Heart left ventricle (tissue), 16 donors: ENCODE data around the gene HS1BP3. TPM values are rescaled to one million over a fixed set of nuclear protein-coding genes. Genes with fewer than 3 reads are reported as not detected.

Source experiments
- ATAC-seq, 4 donors: fragments of 200-7000 bp; cut with Tn5 transposase; one replicate each; pipeline ENCODE4 v1.9.1; 2020 to 2022; ENCODE audit warnings: moderate library complexity in 4 of 4, mild to moderate bottlenecking in 3 of 4, moderate number of reproducible peaks in 1 of 4
- DNase-seq, 5 donors: peaks; one replicate each; pipeline ENCODE4 v3.0.0-alpha.2; 2020
- H3K27ac ChIP-seq, 12 donors: fragments of 200-600 bp; sonication (generic) in 4 of 12; one replicate each; pipeline versions ENCODE4 v1.5.0 to v1.8.0; 2016 to 2022; ENCODE audit warnings: mild to moderate bottlenecking in 2 of 12
- H3K27me3 ChIP-seq, 9 donors: fragments of 200-600 bp; sonication (generic) in 2 of 9; one replicate each; pipeline versions ENCODE4 v1.5.1 to v1.8.0; 2016 to 2022; ENCODE audit warnings: mild to moderate bottlenecking in 3 of 9
- H3K36me3 ChIP-seq, 9 donors: fragments of 200-600 bp; sonication (generic) in 2 of 9; one replicate each; pipeline versions ENCODE4 v1.5.0 to v1.8.0; 2018 to 2022; ENCODE audit warnings: mild to moderate bottlenecking in 2 of 9
- H3K4me1 ChIP-seq, 12 donors: fragments of 200-600 bp; sonication (generic) in 4 of 12; one replicate each; pipeline versions ENCODE4 v1.5.0 to v1.8.0; 2016 to 2022; ENCODE audit warnings: mild to moderate bottlenecking in 3 of 12
- H3K4me3 ChIP-seq, 12 donors: fragments of 200-600 bp; sonication (generic) in 4 of 12; one replicate each; pipeline versions ENCODE4 v1.5.0 to v1.8.0; 2017 to 2022; ENCODE audit warnings: mild to moderate bottlenecking in 9 of 12, moderate library complexity in 4 of 12
- H3K9me3 ChIP-seq, 12 donors: fragments of 200-600 bp; sonication (generic) in 4 of 12; one replicate each; pipeline versions ENCODE4 v1.5.0 to v1.8.0; 2016 to 2022; ENCODE audit warnings: mild to moderate bottlenecking in 1 of 12
- CTCF ChIP-seq, 12 donors: fragments of 200-600 bp; sonication (generic) in 4 of 12; IDR thresholded peaks; one replicate each; pipeline versions ENCODE4 v1.5.0 to v1.8.0; 2018 to 2022; ENCODE audit warnings: antibody characterized with exemption in 12 of 12, mild to moderate bottlenecking in 5 of 12
- POLR2A ChIP-seq, 2 donors: fragments of 450-650 bp; IDR thresholded peaks; one replicate each; pipeline ENCODE4 v1.6.1; 2017; ENCODE audit warnings: antibody characterized with exemption in 2 of 2, mild to moderate bottlenecking in 2 of 2, moderate library complexity in 2 of 2
- WGBS, 4 donors: extraction: QIAGEN DNeasy Blood & Tissue Kit in 2 of 4; methylation state at CpG; one replicate each; pipeline versions ENCODE4 v1.1.5 to v1.1.7; 2013 to 2018; 5-methylcytosine and 5-hydroxymethylcytosine counted together
- intact Hi-C, 10 donors: fragments of 100-400 bp; cut with DNase I; formaldehyde crosslinking; loops; one replicate each; pipeline versions ENCODE4 v1.11.1 to v1.14.2; 2022
- polyA plus RNA-seq, 2 donors: library from polyadenylated mRNA; stranded (reverse); fragments of 200-250 nt; gene quantifications; one replicate each; pipeline ENCODE4 v1.2.3, GENCODE V29; 2013
- total RNA-seq, 9 donors: library from RNA; depleted of rRNA in 2 of 9; stranded (reverse); fragments of >200 nt in 2 of 9; fragmentation: NEBNext Ultra II Directional in 3 of 9; extraction: Animal tissue kit (Norgen Biotek cat#: 25700) in 3 of 9; gene quantifications; one replicate each; pipeline versions ENCODE4 v1.1.0 to v1.2.4, GENCODE V29; 2016 to 2023
- donor health status: ischemic (EF 13 %, LVEDD 7.1; RV severe dilation, severe dysfunction).
- donor health status: healthy with polysubstance abuse.
- donor health status: DM: no; HTN: yes; CAD: no.
- donor health status: DM: no; HTN: no; CAD: no.
- donor health status: ischemic (EF 25% LVEDD 6.9; RV normal size, moderate dysfunction).
- donor health status: ischemic (EF 25% LVEDD 5.7; RV mildly dilated, moderate dysfunction).
- donor health status: healthy.
- donor health status: DM: yes; HTN: yes; CAD: no.
- donor health status: ischemic (EF 35%, LVEDD 5.7; RV mildly dilated, moderate dysfunction).
- donor health status: nonischemic (EF 11% LVEDD 7.7; RV severe dilation, severe dysfunction).
- donor health status: DM: yes; HTN: yes; CAD: no.
- donor health status: PGD.
- donor health status: ischemic (EF 29% LVEDD 5.4; RV normal size, mild dysfunction).
- donor health status: nonischemic (EF 23%, LVEDD 6.1; RV moderate dilation, normal function).

Gene HS1BP3
- total and polyA plus RNA-seq, 11 donors, result 12.7 to 23.7 (median 21.0) TPM

- peak; percentile 44 to 73 (median 54) for ATAC-seq
- no peaks in the 10 kb centered on the region for H3K36me3 ChIP-seq
- no peaks in the 10 kb centered on the region for H3K9me3 ChIP-seq
- H3K27ac ChIP-seq, result peak overlapping the region; percentile 75 to 96 (median 82)
- DNase-seq, result peak in 1 of 5 donors; percentile 49
- H3K4me1 ChIP-seq, result peaks cover 3 to 79% (median 64%) of the 10 kb centered on the region in 12 donors
- H3K27me3 ChIP-seq, result no peaks in the 10 kb centered on the region
- no peak overlapping the region for H3K4me3 ChIP-seq
- intact Hi-C loops, result loop anchor here in 4 of 10 donors (5.0 kb wide), 2 partner anchors 36 to 51 kb away; no protein-coding TSS in a partner anchor
- WGBS, 4 donors, result 49 to 64% (median 56%) methylated on average over 12 to 13 of the region's 13 CpGs
- TF ChIP-seq POLR2A (IDR thresholded peaks at IDR 0.05), result no peak
- TF ChIP-seq CTCF (IDR thresholded peaks at IDR 0.05), result no peak
Measured at GRCh38 chr2:20568501-20569463, 82.1 kb downstream of the HS1BP3 start.

- Histone ChIP-seq H3K27me3 (no peaks in the 10 kb centered on the region), H3K36me3 (no peaks in the 10 kb centered on the region), H3K27ac (peak overlapping the region; percentile 75 to 96 (median 82)), H3K9me3 (no peaks in the 10 kb centered on the region), H3K4me3 (no peak overlapping the region), H3K4me1 (peaks cover 3 to 69% (median 55%) of the 10 kb centered on the region in 12 donors)
- TF ChIP-seq CTCF (IDR thresholded peaks at IDR 0.05), result no peak
- no peak for TF ChIP-seq POLR2A (IDR thresholded peaks at IDR 0.05)
- DNase-seq, result peak in 1 of 5 donors; percentile 8
- intact Hi-C loops, result loop anchor here in 4 of 10 donors (5.0 kb wide), 2 partner anchors 36 to 51 kb away; no protein-coding TSS in a partner anchor
- ATAC-seq, result no peak
- 70 to 80% (median 76%) methylated on average over 2 of the region's 2 CpGs for WGBS, 4 donors
Measured at GRCh38 chr2:20567926-20568179, 83.0 kb downstream of the HS1BP3 start.

Other genes with a start within 250 kb of the HS1BP3 start
- gene RHOB, start 204.0 kb downstream of the HS1BP3 start, total RNA-seq, result 100 to 1,000 TPM; 105 to 429 (median 169) TPM
- 100 to 1,000 TPM; 136 to 238 TPM for gene RHOB, start 204.0 kb downstream of the HS1BP3 start, polyA plus RNA-seq
- 1 to 10 TPM in 2 of 9 donors, under 1 TPM in 7; 0.14 to 1.6 (median 0.56) TPM for gene GDF7, start 16.0 kb upstream of the HS1BP3 start, total RNA-seq
- under 1 TPM; 0.22 to 0.30 TPM for gene GDF7, start 16.0 kb upstream of the HS1BP3 start, polyA plus RNA-seq
- 10 to 100 TPM in 2 of 9 donors, 1 to 10 TPM in 7; 2.5 to 13.2 (median 7.1) TPM for gene LDAH, start 172.0 kb upstream of the HS1BP3 start, total RNA-seq
- gene LDAH, start 172.0 kb upstream of the HS1BP3 start, polyA plus RNA-seq, result 1 to 10 TPM; 2.2 to 6.7 TPM